ENCODE data around the gene NFIB. TPM values are rescaled to one million over a fixed set of nuclear protein-coding genes. Genes with fewer than 3 reads are reported as not detected.

Gene NFIB
- total and polyA plus RNA-seq, 2 of the 8 experiments (the other 6 are each of a cell fraction or from before 2014, with no cell fraction given): 2.6 to 13.1 TPM

- TF ChIP-seq EZH2 (IDR thresholded peaks at IDR 0.05; ENCODE audit: low read depth, low read length, severe bottlenecking) (no peak), FOSL1 (IDR thresholded peaks at IDR 0.05; ENCODE audit: insufficient read depth, low read depth, low read length) (no peak), SP1 (IDR thresholded peaks at IDR 0.05; ENCODE audit: low read depth, low read length) (0 out of 2 replicates have a peak, but pooled peaks have one; percentile 49), TAF7 (optimal IDR thresholded peaks at IDR 0.05; ENCODE audit: borderline replicate concordance, low read depth, low read length) (no peak), RAD21 (IDR thresholded peaks at IDR 0.05 in 1 of 2, conservative IDR thresholded peaks at IDR 0.05 in 1 of 2; ENCODE audit: low read depth in 2 of 2, low read length in 2 of 2) (no peak), CHD2 (IDR thresholded peaks at IDR 0.05; ENCODE audit: low read length) (no peak), RFX5 (IDR thresholded peaks at IDR 0.05; ENCODE audit: borderline replicate concordance, low read depth, low read length) (no peak), RNF2 (IDR thresholded peaks at IDR 0.05; ENCODE audit: borderline replicate concordance, low read depth, low read length, missing control alignments, poor library complexity, severe bottlenecking) (no peak), CBX5 (IDR thresholded peaks at IDR 0.05; ENCODE audit: low read depth, low read length) (no peak), HDAC2 (IDR thresholded peaks at IDR 0.05; ENCODE audit: borderline replicate concordance in 1 of 2, low read depth in 2 of 2, low read length in 2 of 2) (no peak; a peak in 1 of 4 replicates), EP300 (IDR thresholded peaks at IDR 0.05; ENCODE audit: borderline replicate concordance in 1 of 2, low read depth in 2 of 2, low read length in 2 of 2) (no peak), POU5F1 (IDR thresholded peaks at IDR 0.05; ENCODE audit: low read depth, low read length) (no peak), SUZ12 (IDR thresholded peaks at IDR 0.05; ENCODE audit: low read length) (peak; percentile 63; the same call in 1 of the 2 replicates), TCF12 (IDR thresholded peaks at IDR 0.05; ENCODE audit: low read depth, low read length) (no peak), ZNF274 (IDR thresholded peaks at IDR 0.05; ENCODE audit: borderline replicate concordance, extremely low read depth, low read length) (no peak), KDM5A (IDR thresholded peaks at IDR 0.05; ENCODE audit: low read length) (no peak), CHD1 (IDR thresholded peaks at IDR 0.05; ENCODE audit: low read depth, low read length) (no peak), POLR2AphosphoS5 (IDR thresholded peaks at IDR 0.05; ENCODE audit: low read depth, low read length) (no peak), TEAD4 (IDR thresholded peaks at IDR 0.05; ENCODE audit: low read depth, low read length) (no peak), SIRT6 (IDR thresholded peaks at IDR 0.05; ENCODE audit: low read length) (no peak), CBX8 (IDR thresholded peaks at IDR 0.05; ENCODE audit: borderline replicate concordance, low read depth, low read length) (no peak), KDM4A (IDR thresholded peaks at IDR 0.05; ENCODE audit: low read depth, low read length, severe bottlenecking) (no peak)
Measured at GRCh38 chr9:14347406-14348122, 33.6 kb upstream of the NFIB start (continued).
